MM.1S (cell line): ENCODE results near the gene PTPRN.
"Not testable (repeated sequence)": the region's sequence is repeated elsewhere in the genome, so short reads cannot be mapped to it uniquely, and the experiment has no call there.

Source experiments
- DNase-seq: peaks from one replicate; pipeline ENCODE4 v3.0.0-alpha.2; 2015
- H2AFZ ChIP-seq: fragments of 300-600 bp; sonication (generic); 2 replicates; pipeline ENCODE4 v1.6.0; 2016; ENCODE audit warnings: antibody characterized with exemption, low read length
- H3F3A ChIP-seq: fragments of 300-600 bp; sonication (generic); 2 replicates; pipeline ENCODE4 v1.6.1; 2016; ENCODE audit warnings: mild to moderate bottlenecking, antibody characterized with exemption, low read length, moderate library complexity, mixed read lengths; ENCODE audit not compliant: insufficient read depth
- H3K27ac ChIP-seq: fragments of 300-600 bp; sonication (generic); 2 replicates; pipeline ENCODE4 v1.5.1; 2016; ENCODE audit warnings: mild to moderate bottlenecking, low read length
- H3K27me3 ChIP-seq: fragments of 300-600 bp; sonication (generic); replicated peaks from 2 replicates; pipeline ENCODE4 v1.6.0; 2016; ENCODE audit warnings: low read length; ENCODE audit not compliant: insufficient read depth
- H3K36me3 ChIP-seq: fragments of 300-600 bp; sonication (generic); replicated peaks from 2 replicates; pipeline ENCODE4 v1.6.1; 2016; ENCODE audit warnings: mild to moderate bottlenecking, low read length, mixed read lengths; ENCODE audit not compliant: insufficient read depth
- H3K4me1 ChIP-seq: fragments of 300-600 bp; sonication (generic); 2 replicates; pipeline ENCODE4 v1.6.1; 2016; ENCODE audit warnings: low read length, mixed read lengths
- H3K4me2 ChIP-seq: fragments of 300-600 bp; sonication (generic); 2 replicates; pipeline ENCODE4 v1.6.0; 2016; ENCODE audit warnings: low read depth, low read length
- H3K4me3 ChIP-seq: fragments of 300-600 bp; sonication (generic); 2 replicates; pipeline ENCODE4 v1.5.1; 2016; ENCODE audit warnings: low read length, mixed read lengths
- H3K79me2 ChIP-seq: fragments of 300-600 bp; sonication (generic); 2 replicates; pipeline ENCODE4 v1.6.1; 2016; ENCODE audit warnings: mixed run types, low read length, mixed read lengths
- H3K9ac ChIP-seq: fragments of 300-600 bp; sonication (generic); 2 replicates; pipeline ENCODE4 v1.6.1; 2016; ENCODE audit warnings: low read length, mixed read lengths
- H3K9me2 ChIP-seq: fragments of 300-600 bp; sonication (generic); replicated peaks from 2 replicates; pipeline ENCODE4 v1.6.1; 2016; ENCODE audit warnings: mild to moderate bottlenecking, low read length, mixed read lengths; ENCODE audit not compliant: insufficient read depth
- H3K9me3 ChIP-seq: fragments of 300-600 bp; sonication (generic); replicated peaks from 2 replicates; pipeline ENCODE4 v1.6.1; 2016; ENCODE audit warnings: mild to moderate bottlenecking, low read length, mixed read lengths; ENCODE audit not compliant: insufficient read depth
- H4K20me1 ChIP-seq: fragments of 300-600 bp; sonication (generic); 2 replicates; pipeline ENCODE4 v1.6.1; 2016; ENCODE audit warnings: mild to moderate bottlenecking, low read length, moderate library complexity, mixed read lengths; ENCODE audit not compliant: insufficient read depth
- EZH2 ChIP-seq: fragments of 300-600 bp; sonication (generic); optimal IDR thresholded peaks from 2 replicates; pipeline ENCODE3; 2017; ENCODE audit warnings: low read depth, mild to moderate bottlenecking, antibody characterized with exemption, low read length, mixed read lengths
- EZH2phosphoT487 ChIP-seq: fragments of 300-600 bp; sonication (generic); IDR thresholded peaks from 2 replicates; pipeline ENCODE4 v1.6.1; 2018; ENCODE audit warnings: antibody characterized with exemption, low read length
- TF ChIP-seq, protein P1 (sequence below): fragments of 300-600 bp; sonication (generic); IDR thresholded peaks from 2 replicates; pipeline ENCODE4 v1.5.1; 2016; ENCODE audit warnings: antibody characterized with exemption, low read length, mixed read lengths

Gene PTPRN

DNA sequence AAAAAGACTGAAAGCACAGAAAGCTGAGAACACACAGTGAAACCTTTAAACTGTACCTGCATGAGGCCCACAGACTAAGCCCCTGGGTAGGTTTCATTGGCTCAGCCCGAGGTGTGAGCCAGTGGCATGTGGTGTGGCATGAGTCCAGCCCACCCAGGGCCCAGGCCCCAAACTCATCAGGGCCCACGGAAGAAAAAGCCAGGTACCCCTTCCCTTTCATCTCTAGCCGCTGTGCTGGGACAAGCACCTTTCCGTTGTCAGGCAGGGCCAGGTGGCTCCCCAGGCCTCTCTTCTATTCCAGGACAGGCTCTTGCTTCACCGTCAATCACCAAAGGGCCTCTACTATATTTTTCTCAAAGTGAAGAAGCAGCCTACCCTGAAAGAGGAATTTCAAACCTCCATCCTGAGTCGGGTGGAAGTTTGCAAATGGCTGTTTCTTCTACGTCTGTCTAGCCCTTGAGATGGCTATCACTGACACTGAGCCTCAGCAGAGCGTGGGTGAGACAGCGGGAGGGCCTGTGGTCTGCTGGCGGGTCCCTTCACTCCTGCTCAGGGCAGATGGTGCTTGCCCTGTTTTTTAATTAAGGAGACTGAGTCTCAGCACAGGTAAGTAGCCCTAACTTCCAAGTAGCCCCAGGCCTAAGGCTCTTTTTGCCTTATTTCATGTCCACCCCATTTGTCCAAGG lies 21.5 kb downstream of the PTPRN start:
- Histone ChIP-seq H3F3A (no peaks in the 10 kb centered on the region), H3K9me2 (no peaks in the 10 kb centered on the region), H4K20me1 (no peaks in the 10 kb centered on the region), H3K36me3 (no peaks in the 10 kb centered on the region), H3K9ac (no peak overlapping the region), H3K9me3 (no peaks in the 10 kb centered on the region), H3K4me2 (no peak overlapping the region), H3K4me1 (no peaks in the 10 kb centered on the region), H3K79me2 (no peaks in the 10 kb centered on the region), H2AFZ (no peak overlapping the region), H3K4me3 (no peak overlapping the region), H3K27me3 (peaks cover 22% of the 10 kb centered on the region), H3K27ac (no peak overlapping the region)
- no peak for TF ChIP-seq EZH2phosphoT487
- TF ChIP-seq, protein P1, sequence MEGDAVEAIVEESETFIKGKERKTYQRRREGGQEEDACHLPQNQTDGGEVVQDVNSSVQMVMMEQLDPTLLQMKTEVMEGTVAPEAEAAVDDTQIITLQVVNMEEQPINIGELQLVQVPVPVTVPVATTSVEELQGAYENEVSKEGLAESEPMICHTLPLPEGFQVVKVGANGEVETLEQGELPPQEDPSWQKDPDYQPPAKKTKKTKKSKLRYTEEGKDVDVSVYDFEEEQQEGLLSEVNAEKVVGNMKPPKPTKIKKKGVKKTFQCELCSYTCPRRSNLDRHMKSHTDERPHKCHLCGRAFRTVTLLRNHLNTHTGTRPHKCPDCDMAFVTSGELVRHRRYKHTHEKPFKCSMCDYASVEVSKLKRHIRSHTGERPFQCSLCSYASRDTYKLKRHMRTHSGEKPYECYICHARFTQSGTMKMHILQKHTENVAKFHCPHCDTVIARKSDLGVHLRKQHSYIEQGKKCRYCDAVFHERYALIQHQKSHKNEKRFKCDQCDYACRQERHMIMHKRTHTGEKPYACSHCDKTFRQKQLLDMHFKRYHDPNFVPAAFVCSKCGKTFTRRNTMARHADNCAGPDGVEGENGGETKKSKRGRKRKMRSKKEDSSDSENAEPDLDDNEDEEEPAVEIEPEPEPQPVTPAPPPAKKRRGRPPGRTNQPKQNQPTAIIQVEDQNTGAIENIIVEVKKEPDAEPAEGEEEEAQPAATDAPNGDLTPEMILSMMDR, result no peak
- no peak for TF ChIP-seq EZH2
- DNase-seq, result no peak

DNA sequence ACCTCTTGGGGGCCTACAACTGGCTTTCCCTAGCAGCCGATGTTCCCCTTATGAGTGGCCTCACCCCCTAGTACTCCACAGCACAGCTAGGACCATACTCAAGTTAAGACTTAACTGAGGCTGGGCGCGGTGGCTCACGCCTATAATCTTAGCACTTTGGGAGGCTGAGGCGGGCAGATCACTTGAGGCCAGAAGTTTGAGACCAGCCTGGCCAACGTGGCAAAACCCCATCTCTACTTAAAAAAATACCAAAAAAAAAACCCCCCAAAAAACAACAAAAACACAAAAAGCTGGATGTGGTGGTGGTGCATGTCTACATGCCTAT lies 22.1 kb downstream of the PTPRN start:
- not testable (repeated sequence) for H3K9ac ChIP-seq, H3K4me1 ChIP-seq, H3K27ac ChIP-seq, H4K20me1 ChIP-seq, H2AFZ ChIP-seq, H3K9me2 ChIP-seq, H3K36me3 ChIP-seq, H3K79me2 ChIP-seq, DNase-seq, H3K4me2 ChIP-seq, H3K4me3 ChIP-seq, H3K9me3 ChIP-seq, H3F3A ChIP-seq
- peaks cover 16% of the 10 kb centered on the region for H3K27me3 ChIP-seq

DNA sequence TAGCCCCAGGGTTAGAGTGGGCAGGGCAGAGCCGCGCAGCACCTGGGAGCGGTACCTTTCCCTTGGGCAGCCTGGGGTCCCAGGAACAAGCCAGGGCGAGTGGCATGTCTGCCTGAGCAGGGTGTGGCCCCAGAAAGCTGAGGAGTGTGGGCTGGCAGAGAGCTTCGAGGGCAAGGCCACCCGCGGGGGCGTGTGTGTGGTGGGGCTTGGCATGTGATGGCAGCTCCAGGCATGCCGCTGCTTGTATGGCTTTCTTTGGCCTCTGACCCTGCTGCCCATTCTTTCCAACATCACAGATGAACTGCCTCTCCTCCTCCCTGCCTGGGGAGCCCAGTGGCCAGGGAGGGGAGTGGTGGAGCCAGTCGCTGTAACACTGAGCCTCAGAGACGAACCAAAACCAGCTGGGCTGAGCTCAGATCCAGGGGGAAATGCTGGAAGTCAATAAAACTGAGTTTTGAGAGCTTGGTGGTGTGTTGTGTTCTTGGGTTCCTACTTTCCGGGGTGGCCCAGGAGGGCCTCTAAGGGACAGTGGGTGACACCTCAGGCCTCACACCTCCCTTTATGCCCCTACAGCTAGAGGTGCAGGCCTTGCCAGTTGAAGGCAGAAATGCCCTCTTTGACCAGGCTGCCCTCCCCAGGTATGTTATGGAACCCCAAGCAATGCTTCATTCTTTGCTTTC lies 22.6 kb downstream of the PTPRN start:
- no peaks in the 10 kb centered on the region for H3F3A ChIP-seq
- H4K20me1 ChIP-seq, result no peaks in the 10 kb centered on the region
- H3K9ac ChIP-seq, result no peak overlapping the region
- no peaks in the 10 kb centered on the region for H3K9me3 ChIP-seq
- H3K9me2 ChIP-seq, result no peaks in the 10 kb centered on the region
- peaks cover 11% of the 10 kb centered on the region for H3K27me3 ChIP-seq
- H2AFZ ChIP-seq, result no peak overlapping the region
- no peak overlapping the region for H3K4me2 ChIP-seq
- H3K79me2 ChIP-seq, result no peaks in the 10 kb centered on the region
- no peak overlapping the region for H3K4me3 ChIP-seq
- no peak for TF ChIP-seq EZH2phosphoT487
- TF ChIP-seq EZH2, result no peak
- TF ChIP-seq, protein P1, result no peak
- H3K36me3 ChIP-seq, result no peaks in the 10 kb centered on the region
- H3K4me1 ChIP-seq, result no peaks in the 10 kb centered on the region
- no peak for DNase-seq
- H3K27ac ChIP-seq, result no peak overlapping the region

DNA sequence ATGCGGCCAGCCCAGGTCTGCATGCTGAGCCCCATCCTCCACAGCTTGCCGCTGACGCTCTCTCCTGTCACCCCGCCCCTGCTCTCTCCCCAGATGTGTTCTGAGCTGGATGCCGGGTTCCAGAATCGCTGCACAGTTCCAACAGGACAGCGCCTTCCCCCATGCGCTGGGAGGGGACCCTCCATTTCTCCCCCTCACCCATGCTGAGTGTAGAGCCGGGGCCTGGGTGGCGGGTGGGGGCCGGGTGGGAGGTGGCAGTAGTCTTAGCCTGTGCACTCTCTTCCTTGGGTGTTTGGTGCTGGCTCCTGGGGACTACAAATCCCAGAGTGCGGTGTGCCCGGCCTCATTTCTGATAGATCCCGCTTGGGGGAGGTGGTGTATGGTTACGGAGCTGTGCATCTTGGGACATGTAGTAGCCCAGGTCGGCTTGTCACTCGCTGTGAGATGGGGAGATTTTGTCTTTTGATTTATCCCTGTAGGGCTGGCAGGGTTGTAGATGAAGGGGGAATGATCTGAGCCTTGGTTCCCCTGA lies 23.2 kb downstream of the PTPRN start:
- H3K4me1 ChIP-seq, result no peaks in the 10 kb centered on the region

More for the DNA sequence above, 23.2 kb downstream of the PTPRN start:
- no peak overlapping the region for H3K9ac ChIP-seq
- no peak overlapping the region for H2AFZ ChIP-seq
- no peaks in the 10 kb centered on the region for H3K36me3 ChIP-seq
- no peaks in the 10 kb centered on the region for H3K9me3 ChIP-seq
- TF ChIP-seq, protein P1, result no peak
- TF ChIP-seq EZH2 (no peak), EZH2phosphoT487 (no peak)
- no peaks in the 10 kb centered on the region for H3K79me2 ChIP-seq
- DNase-seq, result no peak
- H3K9me2 ChIP-seq, result no peaks in the 10 kb centered on the region
- no peaks in the 10 kb centered on the region for H3F3A ChIP-seq
- H4K20me1 ChIP-seq, result no peaks in the 10 kb centered on the region
- no peak overlapping the region for H3K4me3 ChIP-seq
- H3K27ac ChIP-seq, result no peak overlapping the region
- no peak overlapping the region for H3K4me2 ChIP-seq
- 0 out of 2 replicates have a peak, but pooled peaks cover 8% of the 10 kb centered on the region for H3K27me3 ChIP-seq
